HepG2 (cell line): Measurements from ENCODE around the gene LRRFIP2. TPM values are rescaled to one million over a fixed set of nuclear protein-coding genes. Genes with fewer than 3 reads are reported as not detected.

Source experiments
- CTCF ChIP-seq: sonication (generic); formaldehyde crosslinking; IDR thresholded peaks from 2 replicates; pipeline ENCODE4 v1.5.0; 2020; ENCODE audit warnings: mild to moderate bottlenecking, missing genetic modification reagents, moderate library complexity
- HNF1B ChIP-seq: sonication (generic); formaldehyde crosslinking; IDR thresholded peaks from 2 replicates; pipeline ENCODE4 v1.5.1; 2020; ENCODE audit warnings: mild to moderate bottlenecking, moderate library complexity, missing genetic modification reagents
- KMT2B ChIP-seq: IDR thresholded peaks from 2 replicates; pipeline ENCODE4 v1.6.1; 2016; ENCODE audit warnings: missing genetic modification reagents, missing compliant biosample characterization
- NR2F2 ChIP-seq: IDR thresholded peaks from 2 replicates; pipeline ENCODE4 v1.6.1; 2012; ENCODE audit warnings: low read depth, inconsistent platforms, borderline replicate concordance
- POLR2AphosphoS5 ChIP-seq: IDR thresholded peaks from 2 replicates; pipeline ENCODE4 v1.6.1; 2012; ENCODE audit warnings: low read depth, low read length
- ZFP82 ChIP-seq: sonication (generic); formaldehyde crosslinking; IDR thresholded peaks from 2 replicates; pipeline ENCODE4 v1.5.1; 2020; ENCODE audit warnings: mild to moderate bottlenecking, missing genetic modification reagents, borderline replicate concordance
- ZNF3 ChIP-seq: IDR thresholded peaks from 2 replicates; pipeline ENCODE4 v1.7.0; 2017; ENCODE audit warnings: inconsistent platforms
- ZSCAN12 ChIP-seq: sonication (generic); formaldehyde crosslinking; IDR thresholded peaks from 2 replicates; pipeline ENCODE4 v1.9.0; 2021; ENCODE audit warnings: mild to moderate bottlenecking, missing genetic modification reagents
- polyA plus RNA-seq, 8 experiments: library from polyadenylated mRNA; depleted of rRNA in 3 of 8; stranded (reverse) in 7 of 8; unstranded in 1 of 8; fragments of >200 nt; fragmentation: Illumina TruSeq in 4 of 8; extraction: Trizol in 4 of 8; gene quantifications; 2 replicates each; pipeline versions ENCODE4 v1.2.1 to v1.2.3, GENCODE V29; 2011 to 2016; ENCODE audit warnings: low read depth in 4 of 8, missing spikeins in 1 of 8, mixed read lengths in 1 of 8; ENCODE audit not compliant: insufficient read depth in 1 of 8
- total RNA-seq, 5 experiments: library from RNA; depleted of rRNA; stranded (reverse); fragments of >200 nt; fragmentation: Illumina TruSeq; extraction: Trizol; gene quantifications; 2 replicates each; pipeline ENCODE4 v1.2.3, GENCODE V29; 2016; ENCODE audit warnings: low read depth in 1 of 5
- TF ChIP-seq, protein P1 (sequence below): sonication (generic); formaldehyde crosslinking; IDR thresholded peaks from 2 replicates; pipeline ENCODE4 v1.5.0; 2020; ENCODE audit warnings: mild to moderate bottlenecking, missing genetic modification reagents, borderline replicate concordance
- TF ChIP-seq, protein P2 (sequence below): IDR thresholded peaks from 2 replicates; pipeline ENCODE4 v1.6.1; 2012; ENCODE audit warnings: low read depth, low read length, improper control_type of control experiment
- TF ChIP-seq, protein P3 (sequence below): sonication (generic); formaldehyde crosslinking; IDR thresholded peaks from 2 replicates; pipeline ENCODE4 v1.5.0; 2020; ENCODE audit warnings: mild to moderate bottlenecking, missing genetic modification reagents

Gene LRRFIP2
- total and polyA plus RNA-seq, 2 of the 13 experiments (the other 11 are each of a cell fraction or from before 2014, with no cell fraction given), result 13.5 to 32.2 TPM

DNA sequence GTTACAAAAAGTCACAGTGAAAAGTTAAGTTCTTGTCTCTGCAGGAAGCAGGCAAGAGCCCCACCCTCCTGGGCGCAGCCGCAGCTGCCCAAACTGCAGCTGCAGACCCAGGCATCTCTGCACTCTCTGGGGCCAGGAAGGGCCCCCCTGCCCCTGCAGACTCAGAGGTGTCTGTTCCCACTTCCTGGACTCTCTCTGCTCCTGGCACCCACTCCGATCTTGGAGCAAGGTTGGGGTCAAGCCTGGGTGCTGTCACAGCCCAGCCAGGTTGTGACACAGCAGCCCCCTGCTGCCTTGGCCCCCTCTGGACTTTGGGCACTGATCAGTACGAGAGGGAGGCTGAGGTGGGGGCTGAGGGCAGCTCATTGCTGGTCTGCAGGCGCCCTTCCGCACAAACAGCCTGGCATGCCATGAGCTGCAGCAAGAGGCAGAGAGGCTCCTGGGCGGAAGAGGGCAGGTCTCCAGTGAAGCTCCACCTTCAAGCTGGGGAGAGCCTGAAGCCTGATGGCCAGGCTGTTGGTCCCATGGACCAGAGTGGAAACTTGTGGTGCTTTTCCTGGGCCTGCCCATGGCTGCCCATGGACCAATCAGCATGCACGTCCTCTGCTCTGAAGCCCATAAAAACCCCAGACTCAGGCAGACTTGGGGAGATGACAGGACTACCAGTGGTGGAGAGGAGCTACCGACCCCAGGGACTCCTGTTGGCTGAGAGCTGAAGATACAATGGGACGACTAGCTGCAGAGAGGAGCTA is 42.9 kb upstream of the LRRFIP2 start (continued):
- TF ChIP-seq, protein P1, sequence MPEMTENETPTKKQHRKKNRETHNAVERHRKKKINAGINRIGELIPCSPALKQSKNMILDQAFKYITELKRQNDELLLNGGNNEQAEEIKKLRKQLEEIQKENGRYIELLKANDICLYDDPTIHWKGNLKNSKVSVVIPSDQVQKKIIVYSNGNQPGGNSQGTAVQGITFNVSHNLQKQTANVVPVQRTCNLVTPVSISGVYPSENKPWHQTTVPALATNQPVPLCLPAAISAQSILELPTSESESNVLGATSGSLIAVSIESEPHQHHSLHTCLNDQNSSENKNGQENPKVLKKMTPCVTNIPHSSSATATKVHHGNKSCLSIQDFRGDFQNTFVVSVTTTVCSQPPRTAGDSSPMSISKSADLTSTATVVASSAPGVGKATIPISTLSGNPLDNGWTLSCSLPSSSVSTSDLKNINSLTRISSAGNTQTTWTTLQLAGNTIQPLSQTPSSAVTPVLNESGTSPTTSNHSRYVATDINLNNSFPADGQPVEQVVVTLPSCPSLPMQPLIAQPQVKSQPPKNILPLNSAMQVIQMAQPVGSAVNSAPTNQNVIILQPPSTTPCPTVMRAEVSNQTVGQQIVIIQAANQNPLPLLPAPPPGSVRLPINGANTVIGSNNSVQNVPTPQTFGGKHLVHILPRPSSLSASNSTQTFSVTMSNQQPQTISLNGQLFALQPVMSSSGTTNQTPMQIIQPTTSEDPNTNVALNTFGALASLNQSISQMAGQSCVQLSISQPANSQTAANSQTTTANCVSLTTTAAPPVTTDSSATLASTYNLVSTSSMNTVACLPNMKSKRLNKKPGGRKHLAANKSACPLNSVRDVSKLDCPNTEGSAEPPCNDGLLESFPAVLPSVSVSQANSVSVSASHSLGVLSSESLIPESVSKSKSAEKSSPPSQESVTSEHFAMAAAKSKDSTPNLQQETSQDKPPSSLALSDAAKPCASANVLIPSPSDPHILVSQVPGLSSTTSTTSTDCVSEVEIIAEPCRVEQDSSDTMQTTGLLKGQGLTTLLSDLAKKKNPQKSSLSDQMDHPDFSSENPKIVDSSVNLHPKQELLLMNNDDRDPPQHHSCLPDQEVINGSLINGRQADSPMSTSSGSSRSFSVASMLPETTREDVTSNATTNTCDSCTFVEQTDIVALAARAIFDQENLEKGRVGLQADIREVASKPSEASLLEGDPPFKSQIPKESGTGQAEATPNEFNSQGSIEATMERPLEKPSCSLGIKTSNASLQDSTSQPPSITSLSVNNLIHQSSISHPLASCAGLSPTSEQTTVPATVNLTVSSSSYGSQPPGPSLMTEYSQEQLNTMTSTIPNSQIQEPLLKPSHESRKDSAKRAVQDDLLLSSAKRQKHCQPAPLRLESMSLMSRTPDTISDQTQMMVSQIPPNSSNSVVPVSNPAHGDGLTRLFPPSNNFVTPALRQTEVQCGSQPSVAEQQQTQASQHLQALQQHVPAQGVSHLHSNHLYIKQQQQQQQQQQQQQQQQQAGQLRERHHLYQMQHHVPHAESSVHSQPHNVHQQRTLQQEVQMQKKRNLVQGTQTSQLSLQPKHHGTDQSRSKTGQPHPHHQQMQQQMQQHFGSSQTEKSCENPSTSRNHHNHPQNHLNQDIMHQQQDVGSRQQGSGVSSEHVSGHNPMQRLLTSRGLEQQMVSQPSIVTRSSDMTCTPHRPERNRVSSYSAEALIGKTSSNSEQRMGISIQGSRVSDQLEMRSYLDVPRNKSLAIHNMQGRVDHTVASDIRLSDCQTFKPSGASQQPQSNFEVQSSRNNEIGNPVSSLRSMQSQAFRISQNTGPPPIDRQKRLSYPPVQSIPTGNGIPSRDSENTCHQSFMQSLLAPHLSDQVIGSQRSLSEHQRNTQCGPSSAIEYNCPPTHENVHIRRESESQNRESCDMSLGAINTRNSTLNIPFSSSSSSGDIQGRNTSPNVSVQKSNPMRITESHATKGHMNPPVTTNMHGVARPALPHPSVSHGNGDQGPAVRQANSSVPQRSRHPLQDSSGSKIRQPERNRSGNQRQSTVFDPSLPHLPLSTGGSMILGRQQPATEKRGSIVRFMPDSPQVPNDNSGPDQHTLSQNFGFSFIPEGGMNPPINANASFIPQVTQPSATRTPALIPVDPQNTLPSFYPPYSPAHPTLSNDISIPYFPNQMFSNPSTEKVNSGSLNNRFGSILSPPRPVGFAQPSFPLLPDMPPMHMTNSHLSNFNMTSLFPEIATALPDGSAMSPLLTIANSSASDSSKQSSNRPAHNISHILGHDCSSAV, result no peak
- TF ChIP-seq ZFP82 (CRISPR knock-in tag) (no peak), ZNF3 (CRISPR knock-in tag) (no peak), NR2F2 (no peak), CTCF (CRISPR knock-in tag) (peak; percentile 39; the same call in 1 of the 2 replicates), ZSCAN12 (no peak), POLR2AphosphoS5 (peak; percentile 83), KMT2B (no peak), HNF1B (peak; percentile 72; the same call in 1 of the 2 replicates)
- TF ChIP-seq, protein P2, sequence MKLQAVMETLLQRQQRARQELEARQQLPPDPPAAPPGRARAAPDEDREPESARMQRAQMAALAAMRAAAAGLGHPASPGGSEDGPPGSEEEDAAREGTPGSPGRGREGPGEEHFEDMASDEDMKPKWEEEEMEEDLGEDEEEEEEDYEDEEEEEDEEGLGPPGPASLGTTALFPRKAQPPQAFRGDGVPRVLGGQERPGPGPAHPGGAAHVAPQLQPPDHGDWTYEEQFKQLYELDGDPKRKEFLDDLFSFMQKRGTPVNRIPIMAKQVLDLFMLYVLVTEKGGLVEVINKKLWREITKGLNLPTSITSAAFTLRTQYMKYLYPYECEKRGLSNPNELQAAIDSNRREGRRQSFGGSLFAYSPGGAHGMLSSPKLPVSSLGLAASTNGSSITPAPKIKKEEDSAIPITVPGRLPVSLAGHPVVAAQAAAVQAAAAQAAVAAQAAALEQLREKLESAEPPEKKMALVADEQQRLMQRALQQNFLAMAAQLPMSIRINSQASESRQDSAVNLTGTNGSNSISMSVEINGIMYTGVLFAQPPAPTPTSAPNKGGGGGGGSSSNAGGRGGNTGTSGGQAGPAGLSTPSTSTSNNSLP, result no peak
- TF ChIP-seq, protein P3, sequence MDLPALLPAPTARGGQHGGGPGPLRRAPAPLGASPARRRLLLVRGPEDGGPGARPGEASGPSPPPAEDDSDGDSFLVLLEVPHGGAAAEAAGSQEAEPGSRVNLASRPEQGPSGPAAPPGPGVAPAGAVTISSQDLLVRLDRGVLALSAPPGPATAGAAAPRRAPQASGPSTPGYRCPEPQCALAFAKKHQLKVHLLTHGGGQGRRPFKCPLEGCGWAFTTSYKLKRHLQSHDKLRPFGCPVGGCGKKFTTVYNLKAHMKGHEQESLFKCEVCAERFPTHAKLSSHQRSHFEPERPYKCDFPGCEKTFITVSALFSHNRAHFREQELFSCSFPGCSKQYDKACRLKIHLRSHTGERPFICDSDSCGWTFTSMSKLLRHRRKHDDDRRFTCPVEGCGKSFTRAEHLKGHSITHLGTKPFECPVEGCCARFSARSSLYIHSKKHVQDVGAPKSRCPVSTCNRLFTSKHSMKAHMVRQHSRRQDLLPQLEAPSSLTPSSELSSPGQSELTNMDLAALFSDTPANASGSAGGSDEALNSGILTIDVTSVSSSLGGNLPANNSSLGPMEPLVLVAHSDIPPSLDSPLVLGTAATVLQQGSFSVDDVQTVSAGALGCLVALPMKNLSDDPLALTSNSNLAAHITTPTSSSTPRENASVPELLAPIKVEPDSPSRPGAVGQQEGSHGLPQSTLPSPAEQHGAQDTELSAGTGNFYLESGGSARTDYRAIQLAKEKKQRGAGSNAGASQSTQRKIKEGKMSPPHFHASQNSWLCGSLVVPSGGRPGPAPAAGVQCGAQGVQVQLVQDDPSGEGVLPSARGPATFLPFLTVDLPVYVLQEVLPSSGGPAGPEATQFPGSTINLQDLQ (CRISPR knock-in tag), result no peak
